Sigmoid colon (tissue), 7 donors: Measurements from ENCODE around the gene USP13. TPM values are rescaled to one million over a fixed set of nuclear protein-coding genes. Genes with fewer than 3 reads are reported as not detected.

Experiments
- DNase-seq: peaks from one replicate; pipeline ENCODE4 v3.0.0-alpha.2; 2019
- H3K27ac ChIP-seq, 4 donors: fragments of 200-600 bp; sonication (generic); one replicate each; pipeline ENCODE4 v1.5.1; 2016 to 2019; ENCODE audit warnings: mild to moderate bottlenecking in 1 of 4
- H3K27me3 ChIP-seq, 3 donors: fragments of 200-600 bp; sonication (generic); one replicate each; pipeline ENCODE4 v1.5.1; 2019; ENCODE audit warnings: mild to moderate bottlenecking in 1 of 3
- H3K36me3 ChIP-seq, 4 donors: fragments of 200-600 bp; sonication (generic); one replicate each; pipeline ENCODE4 v1.5.1; 2016 to 2019
- H3K4me1 ChIP-seq, 4 donors: fragments of 200-600 bp; sonication (generic); one replicate each; pipeline ENCODE4 v1.5.1; 2017 to 2019
- H3K4me3 ChIP-seq, 4 donors: fragments of 200-600 bp; sonication (generic); one replicate each; pipeline ENCODE4 v1.5.1; 2017 to 2019; ENCODE audit warnings: mild to moderate bottlenecking in 2 of 4, moderate library complexity in 1 of 4
- H3K9me3 ChIP-seq, 4 donors: fragments of 200-600 bp in 3 of 4; sonication (generic) in 3 of 4; one replicate each; pipeline versions ENCODE4 v1.5.1 to v1.6.1; 2013 to 2019
- EP300 ChIP-seq, 4 donors: sonication (generic); formaldehyde crosslinking; IDR thresholded peaks; one replicate each; pipeline ENCODE4 v1.6.1; 2017; ENCODE audit warnings: antibody characterized with exemption in 4 of 4
- POLR2A ChIP-seq, 2 donors: fragments of 450-650 bp; IDR thresholded peaks; one replicate each; pipeline ENCODE4 v1.6.1; 2016; ENCODE audit warnings: antibody characterized with exemption in 2 of 2, mild to moderate bottlenecking in 2 of 2, moderate library complexity in 2 of 2
- POLR2AphosphoS5 ChIP-seq, 4 donors: sonication (generic); formaldehyde crosslinking; IDR thresholded peaks; one replicate each; pipeline ENCODE4 v1.6.1; 2017; ENCODE audit warnings: antibody characterized with exemption in 4 of 4
- WGBS, 2 donors: extraction: QIAGEN DNeasy Blood & Tissue Kit; methylation state at CpG; one replicate each; pipeline ENCODE4 v1.1.7; 2013; 5-methylcytosine and 5-hydroxymethylcytosine counted together
- intact Hi-C: fragments of 100-400 bp; cut with DNase I; formaldehyde crosslinking; loops from one replicate; pipeline ENCODE4 v1.15.1; 2023
- polyA plus RNA-seq, 3 donors: library from polyadenylated mRNA; stranded (reverse); fragments of 200-250 nt; gene quantifications; one replicate each; pipeline ENCODE4 v1.2.3, GENCODE V29; 2013
- small RNA-seq, 3 donors: library from RNA; depleted of rRNA; stranded (forward); fragments of <200 nt; gene quantifications; one replicate each; pipeline ENCODE3, GENCODE V24; 2016
- total RNA-seq, 4 donors: library from RNA; depleted of rRNA; stranded (reverse); fragments of >200 nt; gene quantifications; one replicate each; pipeline ENCODE4 v1.1.0, GENCODE V29; 2016
- TF ChIP-seq, protein P1 (sequence below), 4 experiments: fragments of 450-650 bp in 3 of 4; fragments of 200-600 bp in 1 of 4; IDR thresholded peaks; one replicate each; pipeline ENCODE4 v1.5.1; 2016 to 2019; ENCODE audit warnings: antibody characterized with exemption in 4 of 4, mild to moderate bottlenecking in 3 of 4, moderate library complexity in 2 of 4
- donor health status: healthy with polysubstance abuse.
- donor health status: Bipolar disorder and iron deficiency.
- donor health status: healthy.

USP13 gene
- total and polyA plus RNA-seq, 7 donors: 0.69 to 11.1 (median 7.2) TPM

DNA sequence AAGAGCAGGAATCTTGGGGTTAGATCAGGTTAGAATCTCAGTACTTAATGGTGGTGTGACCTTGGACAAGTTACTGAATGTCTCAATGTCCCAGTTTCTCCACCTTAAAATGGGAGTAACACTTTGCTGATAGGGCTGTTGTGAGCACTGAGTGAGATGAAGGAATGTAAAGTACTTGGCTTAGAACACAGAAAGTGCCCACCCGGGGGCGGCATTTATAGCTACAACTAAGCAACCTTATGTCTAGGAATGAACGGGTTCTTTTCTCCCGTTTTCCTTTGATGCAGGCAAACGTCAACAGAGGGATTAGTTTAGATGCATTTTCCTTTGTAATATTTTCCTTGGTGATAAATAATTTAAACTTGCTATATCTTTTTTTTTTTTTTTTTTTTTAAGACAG, 176.6 kb downstream of the USP13 start:
- Histone ChIP-seq H3K27me3 (no peaks in the 10 kb centered on the region), H3K9me3 (no peaks in the 10 kb centered on the region), H3K4me3 (no peak overlapping the region), H3K27ac (no peak overlapping the region), H3K36me3 (no peaks in the 10 kb centered on the region), H3K4me1 (no peaks in the 10 kb centered on the region)
- TF ChIP-seq POLR2AphosphoS5 (IDR thresholded peaks at IDR 0.05): no peak
- no peak for TF ChIP-seq POLR2A (IDR thresholded peaks at IDR 0.05)
- no peak for TF ChIP-seq EP300 (IDR thresholded peaks at IDR 0.05)
- TF ChIP-seq, protein P1, sequence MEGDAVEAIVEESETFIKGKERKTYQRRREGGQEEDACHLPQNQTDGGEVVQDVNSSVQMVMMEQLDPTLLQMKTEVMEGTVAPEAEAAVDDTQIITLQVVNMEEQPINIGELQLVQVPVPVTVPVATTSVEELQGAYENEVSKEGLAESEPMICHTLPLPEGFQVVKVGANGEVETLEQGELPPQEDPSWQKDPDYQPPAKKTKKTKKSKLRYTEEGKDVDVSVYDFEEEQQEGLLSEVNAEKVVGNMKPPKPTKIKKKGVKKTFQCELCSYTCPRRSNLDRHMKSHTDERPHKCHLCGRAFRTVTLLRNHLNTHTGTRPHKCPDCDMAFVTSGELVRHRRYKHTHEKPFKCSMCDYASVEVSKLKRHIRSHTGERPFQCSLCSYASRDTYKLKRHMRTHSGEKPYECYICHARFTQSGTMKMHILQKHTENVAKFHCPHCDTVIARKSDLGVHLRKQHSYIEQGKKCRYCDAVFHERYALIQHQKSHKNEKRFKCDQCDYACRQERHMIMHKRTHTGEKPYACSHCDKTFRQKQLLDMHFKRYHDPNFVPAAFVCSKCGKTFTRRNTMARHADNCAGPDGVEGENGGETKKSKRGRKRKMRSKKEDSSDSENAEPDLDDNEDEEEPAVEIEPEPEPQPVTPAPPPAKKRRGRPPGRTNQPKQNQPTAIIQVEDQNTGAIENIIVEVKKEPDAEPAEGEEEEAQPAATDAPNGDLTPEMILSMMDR (IDR thresholded peaks at IDR 0.05): no peak
- 55 to 70% methylated on average over 5 of the region's 5 CpGs for WGBS, 2 donors
- DNase-seq: no peak
- intact Hi-C loops: no loop called here

DNA sequence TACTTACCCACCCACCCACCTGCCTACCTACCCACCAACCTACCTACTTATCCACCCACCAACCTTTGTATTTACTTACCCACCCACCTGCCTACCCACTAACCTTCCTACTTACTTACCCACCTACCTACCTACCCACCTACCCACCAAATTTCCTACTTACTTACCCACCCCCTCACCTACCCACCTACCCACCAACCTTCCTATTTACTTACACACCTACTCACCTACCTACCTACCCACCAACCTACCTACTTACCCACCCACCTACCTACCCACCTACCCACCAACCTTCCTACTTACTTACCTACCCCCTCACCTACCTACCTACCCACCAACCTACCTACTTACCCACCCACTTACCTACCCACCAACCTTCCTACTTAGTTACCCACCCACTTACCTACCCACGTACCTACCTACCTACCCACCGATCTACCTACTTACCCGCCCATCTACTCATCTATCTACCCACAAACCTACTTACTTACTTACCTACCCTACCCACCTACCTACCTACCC, 179.6 kb downstream of the USP13 start:
- TF ChIP-seq EP300 (IDR thresholded peaks at IDR 0.05) (no peak), POLR2AphosphoS5 (IDR thresholded peaks at IDR 0.05) (no peak), POLR2A (IDR thresholded peaks at IDR 0.05) (no peak)
- TF ChIP-seq, protein P1 (IDR thresholded peaks at IDR 0.05): no peak
- intact Hi-C loops: no loop called here
- 94% methylated on average over 3 of the region's 3 CpGs for WGBS, 2 donors
- H3K27me3 ChIP-seq: no peaks in the 10 kb centered on the region
- DNase-seq: no peak
- no peaks in the 10 kb centered on the region for H3K9me3 ChIP-seq
- H3K27ac ChIP-seq: no peak overlapping the region
- no peak overlapping the region for H3K4me3 ChIP-seq
- no peaks in the 10 kb centered on the region for H3K36me3 ChIP-seq
- H3K4me1 ChIP-seq: no peaks in the 10 kb centered on the region

DNA sequence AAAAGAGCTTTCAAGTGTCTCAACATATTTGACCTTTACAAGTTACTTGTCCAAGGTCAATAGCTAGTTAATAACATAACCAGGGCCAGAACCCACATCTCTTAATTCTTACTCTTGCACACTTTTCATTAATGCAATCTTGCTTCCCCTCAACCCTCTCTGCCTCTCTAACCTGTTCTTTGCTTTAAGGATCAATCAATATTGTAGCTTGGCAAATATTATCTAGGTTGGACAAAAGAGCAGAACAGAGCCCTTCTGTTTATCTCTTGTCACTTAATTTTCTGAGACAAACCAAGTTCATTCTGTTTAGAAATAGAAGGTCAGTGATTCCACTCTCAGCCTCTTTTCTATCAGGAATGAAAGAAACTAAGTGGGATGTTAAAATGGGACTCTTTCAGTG, 180.5 kb downstream of the USP13 start:
- intact Hi-C loops: no loop called here
- TF ChIP-seq, protein P1 (IDR thresholded peaks at IDR 0.05): no peak
- no peak for TF ChIP-seq POLR2AphosphoS5 (IDR thresholded peaks at IDR 0.05)
- no peak for TF ChIP-seq EP300 (IDR thresholded peaks at IDR 0.05)
- no peak for TF ChIP-seq POLR2A (IDR thresholded peaks at IDR 0.05)
- DNase-seq: no peak

DNA sequence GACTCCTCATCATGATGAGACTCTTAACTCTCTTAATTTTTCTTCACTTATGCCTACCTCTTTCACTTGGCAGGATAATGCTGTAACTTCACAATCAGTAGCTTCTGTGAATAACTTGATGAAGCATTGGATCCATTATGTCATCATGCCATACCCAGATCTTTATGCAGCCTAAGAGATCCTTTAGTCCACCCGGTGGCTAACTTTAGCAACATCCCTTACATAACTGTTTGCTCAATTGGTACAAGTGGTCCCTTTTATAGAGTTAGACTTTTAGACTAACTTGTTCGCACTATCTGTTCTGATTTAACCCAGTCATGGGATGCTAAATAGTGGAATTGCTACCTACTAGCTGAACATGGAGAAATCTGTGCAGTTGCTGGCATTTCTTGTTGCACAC, 184.5 kb downstream of the USP13 start:
- no peaks in the 10 kb centered on the region for H3K36me3 ChIP-seq
- TF ChIP-seq POLR2AphosphoS5 (IDR thresholded peaks at IDR 0.05) (no peak), POLR2A (IDR thresholded peaks at IDR 0.05) (no peak), EP300 (IDR thresholded peaks at IDR 0.05) (no peak)
- TF ChIP-seq, protein P1 (IDR thresholded peaks at IDR 0.05): no peak
- no peaks in the 10 kb centered on the region for H3K4me1 ChIP-seq
- no peak for DNase-seq
- no peaks in the 10 kb centered on the region for H3K9me3 ChIP-seq
- intact Hi-C loops: no loop called here
- 81 to 92% methylated on average over 2 of the region's 2 CpGs for WGBS, 2 donors
- H3K4me3 ChIP-seq: no peak overlapping the region
- H3K27me3 ChIP-seq: no peaks in the 10 kb centered on the region
- H3K27ac ChIP-seq: no peak overlapping the region

More for the DNA sequence above, 180.5 kb downstream of the USP13 start:
- Histone ChIP-seq H3K4me3 (no peak overlapping the region), H3K9me3 (no peaks in the 10 kb centered on the region), H3K4me1 (no peaks in the 10 kb centered on the region), H3K27ac (no peak overlapping the region), H3K36me3 (no peaks in the 10 kb centered on the region), H3K27me3 (no peaks in the 10 kb centered on the region)

Small RNA genes within 50 kb of the gene (small RNA-seq; reads per million reads assigned to genes)
- gene RF01210: 0 reads per million in 3 donors

Other genes starting within 250 kb of the USP13 start
- 10 to 100 TPM; 32.5 to 44.3 (median 37.4) TPM for gene GNB4, start 201.6 kb upstream of the USP13 start, total RNA-seq
- 1 to 10 TPM; 3.6 to 7.9 (median 4.4) TPM for gene GNB4, start 201.6 kb upstream of the USP13 start, polyA plus RNA-seq
- 10 to 100 TPM; 28.8 to 65.7 (median 50.3) TPM for gene ACTL6A, start 90.1 kb upstream of the USP13 start, total RNA-seq
- gene ACTL6A, start 90.1 kb upstream of the USP13 start, polyA plus RNA-seq: 10 to 100 TPM; 31.8 to 38.6 (median 35.4) TPM
- gene MRPL47, start 48.4 kb upstream of the USP13 start, total RNA-seq: 10 to 100 TPM; 26.0 to 58.5 (median 29.0) TPM
- gene MRPL47, start 48.4 kb upstream of the USP13 start, polyA plus RNA-seq: 10 to 100 TPM; 45.6 to 57.8 (median 55.7) TPM
- gene NDUFB5, start 48.2 kb upstream of the USP13 start, total RNA-seq: 100 to 1,000 TPM; 107 to 216 (median 193) TPM
- 100 to 1,000 TPM; 106 to 184 (median 147) TPM for gene NDUFB5, start 48.2 kb upstream of the USP13 start, polyA plus RNA-seq